ENCODE data around the gene TTLL7.

TTLL7 gene

DNA sequence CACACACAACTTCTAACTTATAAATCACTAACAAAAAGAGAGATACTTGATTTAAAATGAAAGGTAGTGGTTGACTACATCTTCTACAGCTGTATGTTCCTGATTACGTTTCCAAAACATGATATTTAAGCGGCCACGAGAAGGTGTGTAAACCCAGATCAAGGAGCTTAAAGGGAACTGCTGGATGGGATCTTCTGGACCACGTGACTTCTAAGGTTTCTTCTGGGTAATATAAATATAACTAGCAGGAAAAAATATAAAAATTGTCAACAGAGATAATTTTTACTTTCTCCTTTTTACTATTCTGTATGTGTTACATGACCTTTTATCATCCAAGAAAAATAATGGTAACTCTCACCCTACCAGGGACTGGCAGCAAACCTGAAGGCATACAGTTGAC, 66.2 kb downstream of the TTLL7 start:
- H3K9me3 ChIP-seq (ENCODE audit: control insufficient read depth in 2 of 2, low read length in 2 of 2): no peaks in the 10 kb centered on the region
- no peak overlapping the region for H3K9ac ChIP-seq (ENCODE audit: low read depth in 1 of 2, low read length in 2 of 2)
- no peak overlapping the region for H3K27ac ChIP-seq (ENCODE audit: low read depth in 2 of 2, low read length in 2 of 2)
- no peaks in the 10 kb centered on the region for H3K4me1 ChIP-seq (ENCODE audit: control insufficient read depth in 2 of 2, insufficient read depth in 2 of 2, low read length in 2 of 2)
- no peaks in the 10 kb centered on the region for H3K36me3 ChIP-seq (ENCODE audit: control insufficient read depth in 2 of 2, insufficient read depth in 2 of 2, low read length in 2 of 2)
- H3K4me3 ChIP-seq (ENCODE audit: low read length in 2 of 2): no peak overlapping the region
- no peaks in the 10 kb centered on the region for H3K27me3 ChIP-seq (ENCODE audit: control insufficient read depth in 2 of 2, insufficient read depth in 2 of 2, low read length in 2 of 2)

DNA sequence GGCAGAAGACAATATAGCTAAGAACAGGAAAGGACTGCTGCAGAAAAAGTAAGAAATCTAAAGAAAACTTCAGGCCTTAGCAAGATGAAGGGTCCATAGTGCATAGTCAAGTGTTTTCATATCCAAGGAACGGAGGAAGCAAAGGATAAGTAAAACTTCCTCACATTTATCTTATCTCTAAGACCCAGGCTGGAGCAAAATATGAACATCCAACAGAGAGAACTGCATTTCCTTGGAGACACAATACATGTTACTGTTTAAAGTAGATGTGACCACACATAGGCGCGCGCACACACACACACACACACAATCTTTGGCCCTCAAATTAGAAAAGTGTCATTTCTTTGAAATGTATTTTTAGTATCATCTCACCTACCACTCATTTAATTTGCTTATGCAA, 66.7 kb downstream of the TTLL7 start:
- H3K4me3 ChIP-seq (ENCODE audit: low read length in 2 of 2): no peak overlapping the region
- no peaks in the 10 kb centered on the region for H3K4me1 ChIP-seq (ENCODE audit: control insufficient read depth in 2 of 2, insufficient read depth in 2 of 2, low read length in 2 of 2)
- no peaks in the 10 kb centered on the region for H3K9me3 ChIP-seq (ENCODE audit: control insufficient read depth in 2 of 2, low read length in 2 of 2)
- H3K9ac ChIP-seq (ENCODE audit: low read depth in 1 of 2, low read length in 2 of 2): no peak overlapping the region
- no peak overlapping the region for H3K27ac ChIP-seq (ENCODE audit: low read depth in 2 of 2, low read length in 2 of 2)
- H3K27me3 ChIP-seq (ENCODE audit: control insufficient read depth in 2 of 2, insufficient read depth in 2 of 2, low read length in 2 of 2): no peaks in the 10 kb centered on the region
- H3K36me3 ChIP-seq (ENCODE audit: control insufficient read depth in 2 of 2, insufficient read depth in 2 of 2, low read length in 2 of 2): no peaks in the 10 kb centered on the region

GRCh38 chr1:83931658-83932253, 67.2 kb downstream of the TTLL7 start:
- Histone ChIP-seq H3K9ac (ENCODE audit: low read depth in 1 of 2, low read length in 2 of 2) (no peak overlapping the region), H3K36me3 (ENCODE audit: control insufficient read depth in 2 of 2, insufficient read depth in 2 of 2, low read length in 2 of 2) (no peaks in the 10 kb centered on the region), H3K4me1 (ENCODE audit: control insufficient read depth in 2 of 2, insufficient read depth in 2 of 2, low read length in 2 of 2) (no peaks in the 10 kb centered on the region), H3K9me3 (ENCODE audit: control insufficient read depth in 2 of 2, low read length in 2 of 2) (no peaks in the 10 kb centered on the region), H3K27me3 (ENCODE audit: control insufficient read depth in 2 of 2, insufficient read depth in 2 of 2, low read length in 2 of 2) (no peaks in the 10 kb centered on the region), H3K4me3 (ENCODE audit: low read length in 2 of 2) (no peak overlapping the region), H3K27ac (ENCODE audit: low read depth in 2 of 2, low read length in 2 of 2) (no peak overlapping the region)

GRCh38 chr1:83929184-83929583, 69.7 kb downstream of the TTLL7 start:
- Histone ChIP-seq H3K27me3 (ENCODE audit: control insufficient read depth in 2 of 2, insufficient read depth in 2 of 2, low read length in 2 of 2) (no peaks in the 10 kb centered on the region), H3K4me1 (ENCODE audit: control insufficient read depth in 2 of 2, insufficient read depth in 2 of 2, low read length in 2 of 2) (no peaks in the 10 kb centered on the region), H3K36me3 (ENCODE audit: control insufficient read depth in 2 of 2, insufficient read depth in 2 of 2, low read length in 2 of 2) (no peaks in the 10 kb centered on the region), H3K9ac (ENCODE audit: low read depth in 1 of 2, low read length in 2 of 2) (no peak overlapping the region), H3K9me3 (ENCODE audit: control insufficient read depth in 2 of 2, low read length in 2 of 2) (no peaks in the 10 kb centered on the region), H3K27ac (ENCODE audit: low read depth in 2 of 2, low read length in 2 of 2) (no peak overlapping the region), H3K4me3 (ENCODE audit: low read length in 2 of 2) (no peak overlapping the region)

DNA sequence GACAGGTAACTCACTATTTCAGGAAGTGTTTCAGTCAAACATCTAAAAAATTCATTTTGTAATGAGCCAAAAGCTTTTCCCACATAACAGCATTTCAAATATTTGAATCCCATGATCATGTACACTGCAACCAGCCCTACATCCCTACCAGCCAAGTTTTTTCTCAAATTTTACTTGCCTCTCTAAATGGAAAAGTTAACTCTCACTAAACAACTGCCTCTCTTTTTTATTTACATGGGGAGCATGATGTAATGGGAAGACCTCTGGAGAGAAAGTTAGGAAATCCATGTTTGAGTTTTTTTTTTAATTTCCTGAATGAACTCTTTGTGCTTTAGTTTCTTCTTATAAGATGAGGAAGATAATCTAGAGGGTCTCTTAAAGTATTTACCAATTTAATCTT, 70.5 kb downstream of the TTLL7 start:
- Histone ChIP-seq H3K27me3 (ENCODE audit: control insufficient read depth in 2 of 2, insufficient read depth in 2 of 2, low read length in 2 of 2) (no peaks in the 10 kb centered on the region), H3K9ac (ENCODE audit: low read depth in 1 of 2, low read length in 2 of 2) (no peak overlapping the region), H3K27ac (ENCODE audit: low read depth in 2 of 2, low read length in 2 of 2) (no peak overlapping the region), H3K36me3 (ENCODE audit: control insufficient read depth in 2 of 2, insufficient read depth in 2 of 2, low read length in 2 of 2) (no peaks in the 10 kb centered on the region), H3K4me1 (ENCODE audit: control insufficient read depth in 2 of 2, insufficient read depth in 2 of 2, low read length in 2 of 2) (no peaks in the 10 kb centered on the region), H3K9me3 (ENCODE audit: control insufficient read depth in 2 of 2, low read length in 2 of 2) (no peaks in the 10 kb centered on the region), H3K4me3 (ENCODE audit: low read length in 2 of 2) (no peak overlapping the region)

DNA sequence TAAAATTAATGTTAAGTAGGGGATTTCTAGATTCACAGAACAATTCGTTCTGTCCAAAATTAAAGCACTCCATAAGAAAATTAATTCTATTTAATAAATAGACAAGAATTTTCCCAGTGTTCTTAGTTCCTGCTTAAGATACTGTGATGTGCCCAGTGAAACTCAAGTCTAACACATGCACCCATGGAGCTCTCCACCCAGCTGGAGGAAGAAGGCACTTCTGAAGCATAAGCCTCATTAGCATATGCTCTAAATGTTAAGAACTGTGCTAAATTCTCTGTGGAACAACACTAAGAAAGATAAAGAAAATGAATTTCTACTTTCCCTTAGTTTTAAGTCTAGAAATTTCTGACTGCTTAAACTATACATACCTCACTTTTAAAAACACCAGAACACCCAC, 71.2 kb downstream of the TTLL7 start:
- Histone ChIP-seq H3K27me3 (ENCODE audit: control insufficient read depth in 2 of 2, insufficient read depth in 2 of 2, low read length in 2 of 2) (no peaks in the 10 kb centered on the region), H3K27ac (ENCODE audit: low read depth in 2 of 2, low read length in 2 of 2) (no peak overlapping the region), H3K9ac (ENCODE audit: low read depth in 1 of 2, low read length in 2 of 2) (no peak overlapping the region), H3K4me3 (ENCODE audit: low read length in 2 of 2) (no peak overlapping the region), H3K9me3 (ENCODE audit: control insufficient read depth in 2 of 2, low read length in 2 of 2) (no peaks in the 10 kb centered on the region), H3K4me1 (ENCODE audit: control insufficient read depth in 2 of 2, insufficient read depth in 2 of 2, low read length in 2 of 2) (no peaks in the 10 kb centered on the region), H3K36me3 (ENCODE audit: control insufficient read depth in 2 of 2, insufficient read depth in 2 of 2, low read length in 2 of 2) (no peaks in the 10 kb centered on the region)

DNA sequence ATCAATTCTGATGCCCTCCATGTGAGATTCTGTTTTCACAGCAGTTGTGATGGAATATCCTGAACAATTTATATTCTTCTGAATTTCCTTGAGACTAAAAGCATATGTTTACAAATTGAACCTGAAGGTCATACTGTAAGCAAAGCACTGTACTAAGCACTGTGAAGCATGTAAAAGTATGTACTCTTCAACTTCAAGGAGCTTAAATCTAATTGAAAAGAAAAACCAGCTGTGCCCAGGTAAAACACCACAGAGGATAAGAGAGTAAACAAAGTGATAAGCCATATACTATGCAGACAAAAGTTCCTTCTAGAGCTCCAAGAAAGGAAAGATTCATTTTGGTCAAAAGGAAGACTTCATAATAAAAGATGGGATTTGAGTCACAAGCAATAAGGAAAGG, 71.9 kb downstream of the TTLL7 start:
- Histone ChIP-seq H3K4me3 (ENCODE audit: low read length in 2 of 2) (no peak overlapping the region), H3K36me3 (ENCODE audit: control insufficient read depth in 2 of 2, insufficient read depth in 2 of 2, low read length in 2 of 2) (no peaks in the 10 kb centered on the region), H3K4me1 (ENCODE audit: control insufficient read depth in 2 of 2, insufficient read depth in 2 of 2, low read length in 2 of 2) (no peaks in the 10 kb centered on the region), H3K27me3 (ENCODE audit: control insufficient read depth in 2 of 2, insufficient read depth in 2 of 2, low read length in 2 of 2) (no peaks in the 10 kb centered on the region), H3K9ac (ENCODE audit: low read depth in 1 of 2, low read length in 2 of 2) (no peak overlapping the region), H3K9me3 (ENCODE audit: control insufficient read depth in 2 of 2, low read length in 2 of 2) (no peaks in the 10 kb centered on the region), H3K27ac (ENCODE audit: low read depth in 2 of 2, low read length in 2 of 2) (no peak overlapping the region)

DNA sequence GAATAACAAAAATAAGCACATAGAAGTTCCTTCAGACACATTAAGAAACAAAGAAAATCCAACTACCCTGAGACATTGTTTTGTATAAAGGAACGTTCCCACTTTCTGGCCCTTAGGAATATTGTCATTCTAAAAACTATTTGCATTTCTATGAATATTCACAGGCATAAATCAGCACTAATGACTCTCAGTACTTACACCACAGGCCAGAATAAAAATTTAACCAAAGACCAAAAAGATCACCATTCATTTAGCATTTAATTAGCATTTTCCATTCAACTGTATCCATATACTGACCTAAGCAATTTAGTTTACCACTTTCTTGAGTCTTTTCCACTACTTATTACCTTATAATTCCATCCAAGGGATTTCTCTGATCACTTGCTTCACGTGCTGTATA, 75.4 kb downstream of the TTLL7 start:
- no peaks in the 10 kb centered on the region for H3K36me3 ChIP-seq (ENCODE audit: control insufficient read depth in 2 of 2, insufficient read depth in 2 of 2, low read length in 2 of 2)
- H3K27ac ChIP-seq (ENCODE audit: low read depth in 2 of 2, low read length in 2 of 2): no peak overlapping the region
- no peak overlapping the region for H3K4me3 ChIP-seq (ENCODE audit: low read length in 2 of 2)

GRCh38 chr1:83922431-83922830, 76.5 kb downstream of the TTLL7 start:
- Histone ChIP-seq H3K36me3 (ENCODE audit: control insufficient read depth in 2 of 2, insufficient read depth in 2 of 2, low read length in 2 of 2) (no peaks in the 10 kb centered on the region), H3K4me1 (ENCODE audit: control insufficient read depth in 2 of 2, insufficient read depth in 2 of 2, low read length in 2 of 2) (no peaks in the 10 kb centered on the region), H3K9me3 (ENCODE audit: control insufficient read depth in 2 of 2, low read length in 2 of 2) (no peaks in the 10 kb centered on the region), H3K27ac (ENCODE audit: low read depth in 2 of 2, low read length in 2 of 2) (no peak overlapping the region), H3K4me3 (ENCODE audit: low read length in 2 of 2) (no peak overlapping the region), H3K9ac (ENCODE audit: low read depth in 1 of 2, low read length in 2 of 2) (no peak overlapping the region), H3K27me3 (ENCODE audit: control insufficient read depth in 2 of 2, insufficient read depth in 2 of 2, low read length in 2 of 2) (no peaks in the 10 kb centered on the region)

More for the DNA sequence above, 75.4 kb downstream of the TTLL7 start:
- H3K9me3 ChIP-seq (ENCODE audit: control insufficient read depth in 2 of 2, low read length in 2 of 2): no peaks in the 10 kb centered on the region
- H3K9ac ChIP-seq (ENCODE audit: low read depth in 1 of 2, low read length in 2 of 2): no peak overlapping the region
- no peaks in the 10 kb centered on the region for H3K4me1 ChIP-seq (ENCODE audit: control insufficient read depth in 2 of 2, insufficient read depth in 2 of 2, low read length in 2 of 2)
- no peaks in the 10 kb centered on the region for H3K27me3 ChIP-seq (ENCODE audit: control insufficient read depth in 2 of 2, insufficient read depth in 2 of 2, low read length in 2 of 2)

- H3K4me1 ChIP-seq (ENCODE audit: control insufficient read depth in 2 of 2, insufficient read depth in 2 of 2, low read length in 2 of 2): no peaks in the 10 kb centered on the region
- H3K9me3 ChIP-seq (ENCODE audit: control insufficient read depth in 2 of 2, low read length in 2 of 2): no peaks in the 10 kb centered on the region
- H3K9ac ChIP-seq (ENCODE audit: low read depth in 1 of 2, low read length in 2 of 2): no peak overlapping the region
- H3K4me3 ChIP-seq (ENCODE audit: low read length in 2 of 2): no peak overlapping the region
- no peaks in the 10 kb centered on the region for H3K36me3 ChIP-seq (ENCODE audit: control insufficient read depth in 2 of 2, insufficient read depth in 2 of 2, low read length in 2 of 2)
- no peak overlapping the region for H3K27ac ChIP-seq (ENCODE audit: low read depth in 2 of 2, low read length in 2 of 2)
- H3K27me3 ChIP-seq (ENCODE audit: control insufficient read depth in 2 of 2, insufficient read depth in 2 of 2, low read length in 2 of 2): no peaks in the 10 kb centered on the region
Observed at GRCh38 chr1:83920320-83920719, 78.6 kb downstream of the TTLL7 start.

DNA sequence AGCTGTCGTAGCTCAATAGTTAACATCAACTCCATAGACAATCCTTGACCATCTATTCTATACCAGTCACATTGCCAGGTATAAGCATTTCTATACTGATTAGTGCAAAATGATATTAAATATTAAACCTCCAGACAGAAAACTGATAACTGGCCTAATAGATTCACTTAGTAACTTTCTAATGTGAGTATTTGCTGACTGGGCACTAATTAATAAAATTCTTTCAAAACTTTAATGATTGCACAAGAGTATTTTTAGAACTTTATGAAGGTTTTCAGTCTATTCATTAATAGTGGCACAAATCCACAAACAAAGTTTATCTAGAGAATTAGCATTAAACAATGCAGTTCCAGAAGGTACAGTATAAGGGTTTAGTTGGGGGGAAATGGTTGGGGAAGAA, 79.1 kb downstream of the TTLL7 start:
- no peaks in the 10 kb centered on the region for H3K9me3 ChIP-seq (ENCODE audit: control insufficient read depth in 2 of 2, low read length in 2 of 2)
- no peak overlapping the region for H3K27ac ChIP-seq (ENCODE audit: low read depth in 2 of 2, low read length in 2 of 2)

More for the DNA sequence above, 79.1 kb downstream of the TTLL7 start:
- H3K36me3 ChIP-seq (ENCODE audit: control insufficient read depth in 2 of 2, insufficient read depth in 2 of 2, low read length in 2 of 2): no peaks in the 10 kb centered on the region
- no peak overlapping the region for H3K4me3 ChIP-seq (ENCODE audit: low read length in 2 of 2)
- no peaks in the 10 kb centered on the region for H3K4me1 ChIP-seq (ENCODE audit: control insufficient read depth in 2 of 2, insufficient read depth in 2 of 2, low read length in 2 of 2)
- no peaks in the 10 kb centered on the region for H3K27me3 ChIP-seq (ENCODE audit: control insufficient read depth in 2 of 2, insufficient read depth in 2 of 2, low read length in 2 of 2)
- no peak overlapping the region for H3K9ac ChIP-seq (ENCODE audit: low read depth in 1 of 2, low read length in 2 of 2)

Measured in mucosa of rectum (tissue), 2 donors.